ENCODE data around the gene PPP1R3F. TPM values are rescaled to one million over a fixed set of nuclear protein-coding genes. Genes with fewer than 3 reads are reported as not detected.

Gene PPP1R3F
- total RNA-seq, 5 donors from 2014 or later (not counting 1 experiment from before 2014, with no cell fraction given) = 11.7 to 20.8 (median 17.5) TPM

- Mint-ChIP-seq H3K27me3 (peaks cover 0 to 9% of the 10 kb centered on the region in 2 donors), H3K36me3 (no peaks in the 10 kb centered on the region), H3K9me3 (no peaks in the 10 kb centered on the region), H3K4me1 (peaks cover 23 to 46% (median 38%) of the 10 kb centered on the region in 3 donors), H3K4me3 (peak overlapping the region; percentile 23 to 37 (median 25)), H3K27ac (peak overlapping the region; percentile 71 to 73)
- peaks cover 0 to 36% of the 10 kb centered on the region in 2 experiments for H3K4me1 ChIP-seq (ENCODE audit: control insufficient read depth in 1 of 2, extremely low read depth in 1 of 2, insufficient read depth in 2 of 2, low read length in 2 of 2)
- H3K9me3 ChIP-seq = no peaks in the 10 kb centered on the region
- no peak overlapping the region for H3K4me3 ChIP-seq (ENCODE audit: control insufficient read depth in 1 of 2, extremely low read depth in 1 of 2, low read length in 1 of 2)
- DNase-seq (no peak), ATAC-seq (replicated peaks in 1 of 4) (peak in 1 of 4 experiments; percentile 8)
- ChIA-PET CTCF (no interaction called here), POLR2A (no interaction called here)
- H3K27me3 ChIP-seq (replicated peaks in 1 of 2; ENCODE audit: control insufficient read depth in 2 of 2, extremely low read depth in 1 of 2, insufficient read depth in 2 of 2, low read length in 1 of 2) = no peaks in the 10 kb centered on the region
- 100% methylated on average over 2 of the region's 17 CpGs for WGBS (ENCODE audit: insufficient coverage)
- H3K36me3 ChIP-seq (ENCODE audit: control insufficient read depth in 2 of 2, extremely low read depth in 1 of 2, insufficient read depth in 1 of 2, low read length in 1 of 2) = no peaks in the 10 kb centered on the region
- no peak overlapping the region for H3K27ac ChIP-seq (ENCODE audit: low read length)
Measured at GRCh38 chrX:49260221-49260985, 9.2 kb upstream of the PPP1R3F start.

DNA sequence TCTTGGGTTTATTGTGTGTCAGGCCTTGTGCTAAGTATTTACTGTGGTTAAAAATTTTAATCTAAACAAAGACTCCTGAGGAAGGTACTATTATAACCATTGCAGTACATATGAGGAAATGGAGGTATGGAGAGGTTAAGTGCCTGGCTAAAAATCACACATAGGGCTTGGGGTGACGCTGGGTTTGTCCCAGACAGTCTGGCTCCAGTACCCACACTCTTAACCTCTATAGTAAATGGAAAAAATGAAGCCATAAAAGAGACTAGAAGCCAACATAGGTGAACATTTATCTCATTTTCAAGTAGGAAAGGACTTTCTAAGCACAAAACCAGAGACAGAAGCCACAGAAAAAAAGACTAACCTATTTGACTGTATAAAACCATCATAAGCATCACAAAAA is 7.0 kb upstream of the PPP1R3F start:
- Histone ChIP-seq H3K4me1 (ENCODE audit: control insufficient read depth in 1 of 2, extremely low read depth in 1 of 2, insufficient read depth in 2 of 2, low read length in 2 of 2) (peaks cover 0 to 26% of the 10 kb centered on the region in 2 experiments), H3K27me3 (replicated peaks in 1 of 2; ENCODE audit: control insufficient read depth in 2 of 2, extremely low read depth in 1 of 2, insufficient read depth in 2 of 2, low read length in 1 of 2) (no peaks in the 10 kb centered on the region), H3K27ac (ENCODE audit: low read length) (no peak overlapping the region), H3K9me3 (no peaks in the 10 kb centered on the region), H3K36me3 (ENCODE audit: control insufficient read depth in 2 of 2, extremely low read depth in 1 of 2, insufficient read depth in 1 of 2, low read length in 1 of 2) (no peaks in the 10 kb centered on the region), H3K4me3 (ENCODE audit: control insufficient read depth in 1 of 2, extremely low read depth in 1 of 2, low read length in 1 of 2) (no peak overlapping the region)
- peak overlapping the region in 2 of 3 donors; percentile 47 to 59 for H3K4me3 Mint-ChIP-seq
- DNase-seq = no peak
- CTCF ChIA-PET = no interaction called here
- peaks cover 19 to 38% (median 28%) of the 10 kb centered on the region in 3 donors for H3K4me1 Mint-ChIP-seq
- POLR2A ChIA-PET = no interaction called here
- H3K27me3 Mint-ChIP-seq = peaks cover 0 to 9% of the 10 kb centered on the region in 2 donors
- ATAC-seq (replicated peaks in 1 of 4) = no peak
- no peaks in the 10 kb centered on the region for H3K9me3 Mint-ChIP-seq
- peak overlapping the region in 1 of 2 donors; percentile 65 for H3K27ac Mint-ChIP-seq
- no peaks in the 10 kb centered on the region for H3K36me3 Mint-ChIP-seq
- no CpG with 5 or more reads among the region's 1 CpG for WGBS (ENCODE audit: insufficient coverage)

- peak overlapping the region; percentile 6 to 76 (median 63) for H3K4me3 Mint-ChIP-seq
- H3K4me1 Mint-ChIP-seq = peaks cover 18 to 37% (median 28%) of the 10 kb centered on the region in 3 donors
- no peaks in the 10 kb centered on the region for H3K9me3 ChIP-seq
- no peaks in the 10 kb centered on the region for H3K36me3 Mint-ChIP-seq
- no peak overlapping the region for H3K27ac ChIP-seq (ENCODE audit: low read length)
- no peaks in the 10 kb centered on the region for H3K9me3 Mint-ChIP-seq
- whole genome bisulfite sequencing (ENCODE audit: insufficient coverage) = 100% methylated on average over 5 of the region's 10 CpGs
- DNase-seq = no peak
- peak overlapping the region in 1 of 2 donors; percentile 77 for H3K27ac Mint-ChIP-seq
- no peak for ATAC-seq (replicated peaks in 1 of 4)
- no peaks in the 10 kb centered on the region for H3K36me3 ChIP-seq (ENCODE audit: control insufficient read depth in 2 of 2, extremely low read depth in 1 of 2, insufficient read depth in 1 of 2, low read length in 1 of 2)
- H3K4me3 ChIP-seq (ENCODE audit: control insufficient read depth in 1 of 2, extremely low read depth in 1 of 2, low read length in 1 of 2) = peak overlapping the region in 1 of 2 donors; percentile 21
- peaks cover 0 to 9% of the 10 kb centered on the region in 2 donors for H3K27me3 Mint-ChIP-seq
- H3K27me3 ChIP-seq (replicated peaks in 1 of 2; ENCODE audit: control insufficient read depth in 2 of 2, extremely low read depth in 1 of 2, insufficient read depth in 2 of 2, low read length in 1 of 2) = no peaks in the 10 kb centered on the region
- peaks cover 0 to 22% of the 10 kb centered on the region in 2 experiments for H3K4me1 ChIP-seq (ENCODE audit: control insufficient read depth in 1 of 2, extremely low read depth in 1 of 2, insufficient read depth in 2 of 2, low read length in 2 of 2)
- CTCF ChIA-PET = no interaction called here
- POLR2A ChIA-PET = interaction anchor here in 1 of 2 donors (0.8 kb wide), 1 partner anchor 15 kb away, joined by 5 read pairs; no protein-coding TSS in a partner anchor
Measured at GRCh38 chrX:49263631-49264030, 6.0 kb upstream of the PPP1R3F start.

- peak within 1 kb of the TSS; percentile 64 to 77 for H3K27ac Mint-ChIP-seq
- Histone ChIP-seq H3K27ac (ENCODE audit: low read length) (no peak within 1 kb of the TSS), H3K4me3 (ENCODE audit: control insufficient read depth in 1 of 2, extremely low read depth in 1 of 2, low read length in 1 of 2) (peak within 1 kb of the TSS in 1 of 2 donors; percentile 21), H3K27me3 (replicated peaks in 1 of 2; ENCODE audit: control insufficient read depth in 2 of 2, extremely low read depth in 1 of 2, insufficient read depth in 2 of 2, low read length in 1 of 2) (no peaks in the 10 kb centered on the region), H3K36me3 (ENCODE audit: control insufficient read depth in 2 of 2, extremely low read depth in 1 of 2, insufficient read depth in 1 of 2, low read length in 1 of 2) (no peaks in the 10 kb centered on the region), H3K4me1 (ENCODE audit: control insufficient read depth in 1 of 2, extremely low read depth in 1 of 2, insufficient read depth in 2 of 2, low read length in 2 of 2) (peaks cover 0 to 15% of the 10 kb centered on the region in 2 experiments), H3K9me3 (no peaks in the 10 kb centered on the region)
- CTCF ChIA-PET = no interaction called here
- no CpG with 5 or more reads among the region's 11 CpGs for WGBS (ENCODE audit: insufficient coverage)
- ATAC-seq (replicated peaks in 1 of 4) (no peak), DNase-seq (no peak)
- H3K4me3 Mint-ChIP-seq = peak within 1 kb of the TSS; percentile 6 to 76 (median 63)
- peaks cover 15 to 32% (median 20%) of the 10 kb centered on the region in 3 donors for H3K4me1 Mint-ChIP-seq
- H3K27me3 Mint-ChIP-seq = peaks cover 0 to 9% of the 10 kb centered on the region in 2 donors
- H3K9me3 Mint-ChIP-seq = no peaks in the 10 kb centered on the region
- POLR2A ChIA-PET = no interaction called here
- no peaks in the 10 kb centered on the region for H3K36me3 Mint-ChIP-seq
Measured at GRCh38 chrX:49264460-49264859, 5.1 kb upstream of the PPP1R3F start, which contains the start of gene FOXP3. TSS of gene FOXP3 (minus strand) at chrX:49264710. CDS start at chrX:49258505, 6,205 bp downstream.

- no peak for ATAC-seq (replicated peaks in 1 of 4)
- no peaks in the 10 kb centered on the region for H3K9me3 Mint-ChIP-seq
- WGBS (ENCODE audit: insufficient coverage) = 100% methylated on average over 1 of the region's 10 CpGs
- DNase-seq = no peak
- Histone ChIP-seq H3K9me3 (no peaks in the 10 kb centered on the region), H3K4me1 (ENCODE audit: control insufficient read depth in 1 of 2, extremely low read depth in 1 of 2, insufficient read depth in 2 of 2, low read length in 2 of 2) (peaks cover 5 to 29% of the 10 kb centered on the region in 2 experiments), H3K36me3 (ENCODE audit: control insufficient read depth in 2 of 2, extremely low read depth in 1 of 2, insufficient read depth in 1 of 2, low read length in 1 of 2) (peaks cover 0 to 4% of the 10 kb centered on the region in 2 donors), H3K27ac (ENCODE audit: low read length) (no peak overlapping the region), H3K4me3 (ENCODE audit: control insufficient read depth in 1 of 2, extremely low read depth in 1 of 2, low read length in 1 of 2) (no peak overlapping the region), H3K27me3 (replicated peaks in 1 of 2; ENCODE audit: control insufficient read depth in 2 of 2, extremely low read depth in 1 of 2, insufficient read depth in 2 of 2, low read length in 1 of 2) (no peaks in the 10 kb centered on the region)
- CTCF ChIA-PET = interaction anchor here in 1 of 2 donors (0.5 kb wide), 1 partner anchor 423 kb away, joined by 4 read pairs; no protein-coding TSS in a partner anchor
- peaks cover 5% of the 10 kb centered on the region for H3K36me3 Mint-ChIP-seq
- POLR2A ChIA-PET = interaction anchor here in 1 of 2 donors (0.8 kb wide), 1 partner anchor 239 kb away, joined by 3 read pairs; no protein-coding TSS in a partner anchor
- peaks cover 21 to 37% (median 22%) of the 10 kb centered on the region in 3 donors for H3K4me1 Mint-ChIP-seq
- peak overlapping the region in 1 of 3 donors; percentile 17 for H3K4me3 Mint-ChIP-seq
- H3K27ac Mint-ChIP-seq = no peak overlapping the region
- peaks cover 0 to 8% of the 10 kb centered on the region in 2 donors for H3K27me3 Mint-ChIP-seq
Measured at GRCh38 chrX:49266523-49267445, 2.8 kb upstream of the PPP1R3F start.

GRCh38 chrX:49268702-49269009 is 937 bp upstream of the PPP1R3F start:
- Histone ChIP-seq H3K27me3 (replicated peaks in 1 of 2; ENCODE audit: control insufficient read depth in 2 of 2, extremely low read depth in 1 of 2, insufficient read depth in 2 of 2, low read length in 1 of 2) (no peaks in the 10 kb centered on the region), H3K9me3 (no peaks in the 10 kb centered on the region), H3K4me1 (ENCODE audit: control insufficient read depth in 1 of 2, extremely low read depth in 1 of 2, insufficient read depth in 2 of 2, low read length in 2 of 2) (peaks cover 10 to 47% of the 10 kb centered on the region in 2 experiments), H3K36me3 (ENCODE audit: control insufficient read depth in 2 of 2, extremely low read depth in 1 of 2, insufficient read depth in 1 of 2, low read length in 1 of 2) (peaks cover 0 to 4% of the 10 kb centered on the region in 2 donors), H3K27ac (ENCODE audit: low read length) (peak overlapping the region; percentile 97), H3K4me3 (ENCODE audit: control insufficient read depth in 1 of 2, extremely low read depth in 1 of 2, low read length in 1 of 2) (peak overlapping the region; percentile 20 to 82)
- peak overlapping the region; percentile 99 to 100 for H3K27ac Mint-ChIP-seq
- ChIA-PET CTCF (interaction anchor here in 1 of 2 donors (1.2 to 1.8 kb wide), 2 partner anchors 78 to 113 kb away, joined by 8 to 9 read pairs; no protein-coding TSS in a partner anchor), POLR2A (interaction anchor here (0.6 to 1.9 kb wide), 9 partner anchors 41 to 691 kb away, joined by 3 to 8 read pairs (median 4); partner anchors contain the start of genes CLCN5 (in 1 of the 2), GRIPAP1 (in 1 of the 2) and HDAC6 (in 1 of the 2))
- peaks cover 0 to 4% of the 10 kb centered on the region in 2 donors for H3K27me3 Mint-ChIP-seq
- 0% methylated on average over 1 of the region's 4 CpGs for WGBS (ENCODE audit: insufficient coverage)
- ATAC-seq (replicated peaks in 1 of 4) (no peak), DNase-seq (no peak)
- peaks cover 5% of the 10 kb centered on the region for H3K36me3 Mint-ChIP-seq
- H3K4me3 Mint-ChIP-seq = peak overlapping the region; percentile 83 to 94 (median 92)
- no peaks in the 10 kb centered on the region for H3K9me3 Mint-ChIP-seq
- H3K4me1 Mint-ChIP-seq = peaks cover 37 to 54% (median 39%) of the 10 kb centered on the region in 3 donors

Measured in T-cell (primary cell).